ENCODE results near the gene GRPR.
A peak's percentile ranks its signal among the peaks of the same experiment; 100 is the strongest.

The GRPR gene

GRCh38 chrX:16186380-16187007 lies 63.1 kb downstream of the GRPR start:
- TF ChIP-seq ISL1 (CRISPR knock-in tag; IDR thresholded peaks at IDR 0.05) (no peak), ZC3H10 (CRISPR knock-in tag; IDR thresholded peaks at IDR 0.05) (no peak), CSDC2 (CRISPR knock-in tag; IDR thresholded peaks at IDR 0.05) (no peak)

DNA sequence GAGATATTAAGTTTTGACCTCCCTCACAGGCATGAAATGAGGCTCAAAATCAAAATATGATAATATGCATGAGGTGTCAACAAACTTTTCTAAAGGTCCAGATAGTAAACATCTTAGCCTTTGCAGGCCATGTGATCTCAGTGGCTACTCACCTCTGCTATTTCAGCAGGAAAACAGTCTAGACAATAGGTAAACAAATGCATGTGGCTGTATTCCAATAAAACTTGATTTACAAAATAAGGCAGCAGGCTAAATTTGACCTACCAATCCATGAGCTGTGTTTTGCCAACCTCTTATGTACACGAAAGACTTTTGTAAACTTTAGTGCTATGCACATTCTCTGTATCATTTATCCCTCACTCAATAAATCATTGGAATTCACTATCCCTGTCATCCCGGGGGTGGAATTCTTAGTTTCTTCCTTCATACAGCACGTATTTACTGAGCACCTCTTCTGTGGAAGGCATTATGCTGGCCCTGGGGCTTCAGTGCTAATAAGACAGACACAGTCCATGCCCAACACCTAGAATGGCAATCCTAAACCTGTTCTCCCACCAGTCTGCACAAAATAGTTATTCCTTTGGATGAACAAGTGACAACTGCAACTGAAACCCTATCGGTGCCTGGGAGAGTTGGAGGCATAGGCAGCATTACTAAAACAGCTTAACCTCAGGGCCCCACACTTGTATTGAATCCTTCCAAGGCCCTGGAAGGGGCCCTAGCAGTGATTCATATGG lies 63.8 kb downstream of the GRPR start:
- ATAC-seq: peak; percentile 15; the same call in 2 of the 3 replicates
- TF ChIP-seq OSR1 (CRISPR knock-in tag; IDR thresholded peaks at IDR 0.05) (no peak), CSRNP3 (CRISPR knock-in tag; IDR thresholded peaks at IDR 0.05) (no peak), ARNTL (CRISPR knock-in tag; IDR thresholded peaks at IDR 0.05; ENCODE audit: borderline replicate concordance, low read depth) (no peak), ZC3H10 (CRISPR knock-in tag; IDR thresholded peaks at IDR 0.05) (no peak), ZFP30 (CRISPR knock-in tag; IDR thresholded peaks at IDR 0.05) (no peak), ZFP3 (CRISPR knock-in tag; IDR thresholded peaks at IDR 0.05) (no peak), BACH2 (CRISPR knock-in tag; IDR thresholded peaks at IDR 0.05; ENCODE audit: borderline replicate concordance) (no peak), ZNF8 (CRISPR knock-in tag; IDR thresholded peaks at IDR 0.05) (no peak), ZNF565 (CRISPR knock-in tag; conservative IDR thresholded peaks at IDR 0.05; ENCODE audit: low read depth) (no peak)
- TF ChIP-seq, protein P1, sequence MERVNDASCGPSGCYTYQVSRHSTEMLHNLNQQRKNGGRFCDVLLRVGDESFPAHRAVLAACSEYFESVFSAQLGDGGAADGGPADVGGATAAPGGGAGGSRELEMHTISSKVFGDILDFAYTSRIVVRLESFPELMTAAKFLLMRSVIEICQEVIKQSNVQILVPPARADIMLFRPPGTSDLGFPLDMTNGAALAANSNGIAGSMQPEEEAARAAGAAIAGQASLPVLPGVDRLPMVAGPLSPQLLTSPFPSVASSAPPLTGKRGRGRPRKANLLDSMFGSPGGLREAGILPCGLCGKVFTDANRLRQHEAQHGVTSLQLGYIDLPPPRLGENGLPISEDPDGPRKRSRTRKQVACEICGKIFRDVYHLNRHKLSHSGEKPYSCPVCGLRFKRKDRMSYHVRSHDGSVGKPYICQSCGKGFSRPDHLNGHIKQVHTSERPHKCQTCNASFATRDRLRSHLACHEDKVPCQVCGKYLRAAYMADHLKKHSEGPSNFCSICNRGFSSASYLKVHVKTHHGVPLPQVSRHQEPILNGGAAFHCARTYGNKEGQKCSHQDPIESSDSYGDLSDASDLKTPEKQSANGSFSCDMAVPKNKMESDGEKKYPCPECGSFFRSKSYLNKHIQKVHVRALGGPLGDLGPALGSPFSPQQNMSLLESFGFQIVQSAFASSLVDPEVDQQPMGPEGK (CRISPR knock-in tag; IDR thresholded peaks at IDR 0.05; ENCODE audit: borderline replicate concordance): no peak
- TF ChIP-seq, protein P2, sequence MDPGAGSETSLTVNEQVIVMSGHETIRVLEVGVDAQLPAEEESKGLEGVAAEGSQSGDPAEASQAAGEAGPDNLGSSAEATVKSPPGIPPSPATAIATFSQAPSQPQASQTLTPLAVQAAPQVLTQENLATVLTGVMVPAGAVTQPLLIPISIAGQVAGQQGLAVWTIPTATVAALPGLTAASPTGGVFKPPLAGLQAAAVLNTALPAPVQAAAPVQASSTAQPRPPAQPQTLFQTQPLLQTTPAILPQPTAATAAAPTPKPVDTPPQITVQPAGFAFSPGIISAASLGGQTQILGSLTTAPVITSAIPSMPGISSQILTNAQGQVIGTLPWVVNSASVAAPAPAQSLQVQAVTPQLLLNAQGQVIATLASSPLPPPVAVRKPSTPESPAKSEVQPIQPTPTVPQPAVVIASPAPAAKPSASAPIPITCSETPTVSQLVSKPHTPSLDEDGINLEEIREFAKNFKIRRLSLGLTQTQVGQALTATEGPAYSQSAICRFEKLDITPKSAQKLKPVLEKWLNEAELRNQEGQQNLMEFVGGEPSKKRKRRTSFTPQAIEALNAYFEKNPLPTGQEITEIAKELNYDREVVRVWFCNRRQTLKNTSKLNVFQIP (CRISPR knock-in tag; IDR thresholded peaks at IDR 0.05; ENCODE audit: borderline replicate concordance, low read depth): no peak

More at GRCh38 chrX:16186380-16187007, 63.1 kb downstream of the GRPR start:
- ATAC-seq: no peak

GRCh38 chrX:16188687-16189086 lies 65.3 kb downstream of the GRPR start:
- TF ChIP-seq RARB (CRISPR knock-in tag; IDR thresholded peaks at IDR 0.05): no peak
- no peak for TF ChIP-seq ZFP30 (CRISPR knock-in tag; IDR thresholded peaks at IDR 0.05)
- TF ChIP-seq ESRRG (CRISPR knock-in tag; IDR thresholded peaks at IDR 0.05): no peak
- no peak for TF ChIP-seq ZFP3 (CRISPR knock-in tag; IDR thresholded peaks at IDR 0.05)
- TF ChIP-seq, protein P3, sequence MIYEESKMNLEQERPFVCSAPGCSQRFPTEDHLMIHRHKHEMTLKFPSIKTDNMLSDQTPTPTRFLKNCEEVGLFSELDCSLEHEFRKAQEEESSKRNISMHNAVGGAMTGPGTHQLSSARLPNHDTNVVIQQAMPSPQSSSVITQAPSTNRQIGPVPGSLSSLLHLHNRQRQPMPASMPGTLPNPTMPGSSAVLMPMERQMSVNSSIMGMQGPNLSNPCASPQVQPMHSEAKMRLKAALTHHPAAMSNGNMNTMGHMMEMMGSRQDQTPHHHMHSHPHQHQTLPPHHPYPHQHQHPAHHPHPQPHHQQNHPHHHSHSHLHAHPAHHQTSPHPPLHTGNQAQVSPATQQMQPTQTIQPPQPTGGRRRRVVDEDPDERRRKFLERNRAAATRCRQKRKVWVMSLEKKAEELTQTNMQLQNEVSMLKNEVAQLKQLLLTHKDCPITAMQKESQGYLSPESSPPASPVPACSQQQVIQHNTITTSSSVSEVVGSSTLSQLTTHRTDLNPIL (CRISPR knock-in tag; IDR thresholded peaks at IDR 0.05; ENCODE audit: low read depth): no peak
- TF ChIP-seq ARNTL (CRISPR knock-in tag; IDR thresholded peaks at IDR 0.05; ENCODE audit: borderline replicate concordance, low read depth): no peak
- no peak for TF ChIP-seq TOX (CRISPR knock-in tag; IDR thresholded peaks at IDR 0.05; ENCODE audit: borderline replicate concordance)
- no peak for TF ChIP-seq BACH2 (CRISPR knock-in tag; IDR thresholded peaks at IDR 0.05; ENCODE audit: borderline replicate concordance)
- no peak for TF ChIP-seq OSR1 (CRISPR knock-in tag; IDR thresholded peaks at IDR 0.05)
- no peak for TF ChIP-seq ZNF565 (CRISPR knock-in tag; conservative IDR thresholded peaks at IDR 0.05; ENCODE audit: low read depth)
- TF ChIP-seq GLIS3 (CRISPR knock-in tag; IDR thresholded peaks at IDR 0.05): no peak
- TF ChIP-seq PPARA (CRISPR knock-in tag; IDR thresholded peaks at IDR 0.05; ENCODE audit: borderline replicate concordance): no peak
- TF ChIP-seq TCF4 (CRISPR knock-in tag; IDR thresholded peaks at IDR 0.05; ENCODE audit: borderline replicate concordance): no peak
- TF ChIP-seq, protein P4, sequence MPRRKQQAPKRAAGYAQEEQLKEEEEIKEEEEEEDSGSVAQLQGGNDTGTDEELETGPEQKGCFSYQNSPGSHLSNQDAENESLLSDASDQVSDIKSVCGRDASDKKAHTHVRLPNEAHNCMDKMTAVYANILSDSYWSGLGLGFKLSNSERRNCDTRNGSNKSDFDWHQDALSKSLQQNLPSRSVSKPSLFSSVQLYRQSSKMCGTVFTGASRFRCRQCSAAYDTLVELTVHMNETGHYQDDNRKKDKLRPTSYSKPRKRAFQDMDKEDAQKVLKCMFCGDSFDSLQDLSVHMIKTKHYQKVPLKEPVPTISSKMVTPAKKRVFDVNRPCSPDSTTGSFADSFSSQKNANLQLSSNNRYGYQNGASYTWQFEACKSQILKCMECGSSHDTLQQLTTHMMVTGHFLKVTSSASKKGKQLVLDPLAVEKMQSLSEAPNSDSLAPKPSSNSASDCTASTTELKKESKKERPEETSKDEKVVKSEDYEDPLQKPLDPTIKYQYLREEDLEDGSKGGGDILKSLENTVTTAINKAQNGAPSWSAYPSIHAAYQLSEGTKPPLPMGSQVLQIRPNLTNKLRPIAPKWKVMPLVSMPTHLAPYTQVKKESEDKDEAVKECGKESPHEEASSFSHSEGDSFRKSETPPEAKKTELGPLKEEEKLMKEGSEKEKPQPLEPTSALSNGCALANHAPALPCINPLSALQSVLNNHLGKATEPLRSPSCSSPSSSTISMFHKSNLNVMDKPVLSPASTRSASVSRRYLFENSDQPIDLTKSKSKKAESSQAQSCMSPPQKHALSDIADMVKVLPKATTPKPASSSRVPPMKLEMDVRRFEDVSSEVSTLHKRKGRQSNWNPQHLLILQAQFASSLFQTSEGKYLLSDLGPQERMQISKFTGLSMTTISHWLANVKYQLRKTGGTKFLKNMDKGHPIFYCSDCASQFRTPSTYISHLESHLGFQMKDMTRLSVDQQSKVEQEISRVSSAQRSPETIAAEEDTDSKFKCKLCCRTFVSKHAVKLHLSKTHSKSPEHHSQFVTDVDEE (CRISPR knock-in tag; IDR thresholded peaks at IDR 0.05): no peak
- TF ChIP-seq, protein P2 (CRISPR knock-in tag; IDR thresholded peaks at IDR 0.05; ENCODE audit: borderline replicate concordance, low read depth): no peak
- no peak for TF ChIP-seq ZNF70 (CRISPR knock-in tag; IDR thresholded peaks at IDR 0.05)
- no peak for TF ChIP-seq ISL1 (CRISPR knock-in tag; IDR thresholded peaks at IDR 0.05)
- no peak for TF ChIP-seq ZC3H10 (CRISPR knock-in tag; IDR thresholded peaks at IDR 0.05)
- ATAC-seq: no peak
